IMR-90 (cell line): ENCODE measurements around the gene ACSL6.

Source experiments
- CTCF ChIP-seq: conservative IDR thresholded peaks from 2 replicates; pipeline ENCODE4 v1.5.1; 2012; ENCODE audit warnings: mild to moderate bottlenecking, low read depth, low read length, improper control_type of control experiment
- MAFK ChIP-seq: IDR thresholded peaks from 2 replicates; pipeline ENCODE4 v1.6.1; 2012; ENCODE audit warnings: low read depth, low read length, improper control_type of control experiment
- MAZ ChIP-seq: IDR thresholded peaks from 2 replicates; pipeline ENCODE4 v1.6.1; 2012; ENCODE audit warnings: low read depth, mild to moderate bottlenecking, low read length, improper control_type of control experiment, moderate library complexity, borderline replicate concordance
- MXI1 ChIP-seq: IDR thresholded peaks from 2 replicates; pipeline ENCODE4 v1.6.1; 2012; ENCODE audit warnings: low read depth, mild to moderate bottlenecking, low read length, moderate library complexity, borderline replicate concordance
- NFE2L2 ChIP-seq: fragments of 150-350 bp; IDR thresholded peaks from 2 replicates; pipeline ENCODE4 v1.6.1; 2016; ENCODE audit warnings: low read depth, mild to moderate bottlenecking, low read length
- POLR2A ChIP-seq: IDR thresholded peaks from 2 replicates; pipeline ENCODE4 v1.6.1; 2012; ENCODE audit warnings: mild to moderate bottlenecking, low read depth, low read length
- RFX5 ChIP-seq: IDR thresholded peaks from 2 replicates; pipeline ENCODE4 v1.8.0; 2012; ENCODE audit warnings: low read depth, mild to moderate bottlenecking, low read length, moderate library complexity

- TF ChIP-seq CTCF (no peak), NFE2L2 (no peak), RFX5 (no peak), POLR2A (no peak), MXI1 (no peak), MAZ (no peak), MAFK (no peak)
Measured at GRCh38 chr5:132022737-132023136, 11.3 kb upstream of the ACSL6 start.
